HG03066 (cell line): ENCODE results near the gene IPO5.
"Not testable (repeated sequence)": the region's sequence is repeated elsewhere in the genome, so short reads cannot be mapped to it uniquely, and the experiment has no call there.

Experiments used
- ATAC-seq: cut with Tn5 transposase; IDR thresholded peaks from one replicate; pipeline ENCODE4 v1.9.1; 2021; ENCODE audit warnings: low read depth; ENCODE audit not compliant: unreplicated experiment

IPO5 gene

GRCh38 chr13:98004997-98005396 lies 51.5 kb downstream of the IPO5 start:
- ATAC-seq, result not testable (repeated sequence)

- ATAC-seq, result no peak
These were observed 53.5 kb downstream of the IPO5 start for GRCh38 chr13:98007001-98007400.

- no peak for ATAC-seq
These were observed 59.8 kb downstream of the IPO5 start for GRCh38 chr13:98013241-98013640.

- ATAC-seq, result no peak
These were observed 61.3 kb downstream of the IPO5 start for GRCh38 chr13:98014766-98015165.

- no peak for ATAC-seq
These were observed 64.8 kb downstream of the IPO5 start for GRCh38 chr13:98018293-98018692.

- no peak for ATAC-seq
These were observed 65.7 kb downstream of the IPO5 start for GRCh38 chr13:98019186-98019585.

- ATAC-seq, result no peak
These were observed 66.8 kb downstream of the IPO5 start for GRCh38 chr13:98020271-98020670.

- no peak for ATAC-seq
These were observed 68.7 kb downstream of the IPO5 start for GRCh38 chr13:98022210-98022609.

GRCh38 chr13:98025480-98026025 lies 72.1 kb downstream of the IPO5 start:
- no peak for ATAC-seq

- no peak for ATAC-seq
These were observed 73.0 kb downstream of the IPO5 start for GRCh38 chr13:98026457-98026857.

GRCh38 chr13:98032168-98032567 lies 78.7 kb downstream of the IPO5 start:
- ATAC-seq, result no peak

- no peak for ATAC-seq
These were observed 80.1 kb downstream of the IPO5 start for GRCh38 chr13:98033277-98034247.

GRCh38 chr13:98035373-98035772 lies 81.9 kb downstream of the IPO5 start:
- no peak for ATAC-seq

GRCh38 chr13:98036564-98037302 lies 83.3 kb downstream of the IPO5 start:
- not testable (repeated sequence) for ATAC-seq

GRCh38 chr13:98039261-98039660 lies 85.8 kb downstream of the IPO5 start:
- ATAC-seq, result no peak

GRCh38 chr13:98039964-98040363 lies 86.5 kb downstream of the IPO5 start:
- no peak for ATAC-seq

GRCh38 chr13:98041081-98041820 lies 87.8 kb downstream of the IPO5 start:
- no peak for ATAC-seq

- no peak for ATAC-seq
These were observed 90.8 kb downstream of the IPO5 start for GRCh38 chr13:98044301-98044700.

- not testable (repeated sequence) for ATAC-seq
These were observed 94.3 kb downstream of the IPO5 start for GRCh38 chr13:98047785-98048184.

GRCh38 chr13:98048265-98048664 lies 94.8 kb downstream of the IPO5 start:
- no peak for ATAC-seq

GRCh38 chr13:98050041-98050466 lies 96.6 kb downstream of the IPO5 start:
- no peak for ATAC-seq
